CD14-positive monocyte (primary cell): ENCODE measurements around the gene NINJ1. TPM values are rescaled to one million over a fixed set of nuclear protein-coding genes. Genes with fewer than 3 reads are reported as not detected.

ENCODE experiments used
- DNase-seq, 3 donors: peaks; one replicate each; pipeline ENCODE4 v3.0.0-alpha.2; 2011 to 2022
- H2AFZ ChIP-seq: 2 replicates; pipeline ENCODE4 v1.6.0; 2012; ENCODE audit warnings: mild to moderate bottlenecking, low read depth, low read length, inconsistent platforms; ENCODE audit not compliant: insufficient read depth, poor library complexity, severe bottlenecking
- H3K27ac ChIP-seq, 2 donors: 1 replicate in 1 of 2; 2 replicates in 1 of 2; pipeline ENCODE4 v1.5.1; 2012 to 2013; ENCODE audit warnings: low read length in 2 of 2, control low read depth in 1 of 2, inconsistent platforms in 1 of 2, low read depth in 1 of 2, mild to moderate bottlenecking in 1 of 2
- H3K27me3 ChIP-seq, 2 donors: one replicate each; pipeline versions ENCODE4 v1.6.0 to v1.6.1; 2011 to 2013; ENCODE audit warnings: low read length in 2 of 2; ENCODE audit not compliant: control insufficient read depth in 2 of 2, insufficient read depth in 2 of 2
- H3K36me3 ChIP-seq, 2 donors: replicated peaks in 1 of 2; 1 replicate in 1 of 2; 2 replicates in 1 of 2; pipeline versions ENCODE4 v1.5.1 to v1.6.1; 2012 to 2013; ENCODE audit warnings: low read length in 2 of 2, control low read depth in 1 of 2, inconsistent platforms in 1 of 2, mild to moderate bottlenecking in 1 of 2; ENCODE audit not compliant: insufficient read depth in 2 of 2, control insufficient read depth in 1 of 2
- H3K4me1 ChIP-seq, 2 donors: 1 replicate in 1 of 2; 2 replicates in 1 of 2; pipeline versions ENCODE4 v1.5.1 to v1.6.1; 2012 to 2013; ENCODE audit warnings: low read length in 2 of 2, control low read depth in 1 of 2, inconsistent platforms in 1 of 2, mild to moderate bottlenecking in 1 of 2, moderate library complexity in 1 of 2; ENCODE audit not compliant: insufficient read depth in 2 of 2, control insufficient read depth in 1 of 2
- H3K4me2 ChIP-seq: replicated peaks from 2 replicates; pipeline ENCODE3; 2012; ENCODE audit warnings: low read length, moderate library complexity, mild to moderate bottlenecking; ENCODE audit not compliant: poor library complexity, severe bottlenecking; ENCODE audit errors: extremely low read depth
- H3K4me3 ChIP-seq, 3 experiments: fragments of 200-600 bp in 1 of 3; sonication (generic) in 1 of 3; replicated peaks in 1 of 3; 1 replicate in 2 of 3; 2 replicates in 1 of 3; pipeline ENCODE4 v1.5.1; 2011 to 2013; ENCODE audit warnings: low read length in 3 of 3, mild to moderate bottlenecking in 3 of 3, control low read depth in 2 of 3, low read depth in 2 of 3, inconsistent platforms in 1 of 3, moderate library complexity in 1 of 3
- H3K79me2 ChIP-seq: 2 replicates; pipeline ENCODE4 v1.6.0; 2012; ENCODE audit warnings: mild to moderate bottlenecking, control low read depth, inconsistent platforms, low read length, moderate library complexity; ENCODE audit not compliant: insufficient read depth
- H3K9ac ChIP-seq: 2 replicates; pipeline ENCODE4 v1.6.0; 2017; ENCODE audit warnings: low read length, mild to moderate bottlenecking; ENCODE audit not compliant: insufficient read depth, poor library complexity, severe bottlenecking
- H3K9me3 ChIP-seq, 2 donors: replicated peaks in 1 of 2; 1 replicate in 1 of 2; 2 replicates in 1 of 2; pipeline versions ENCODE4 v1.5.1 to v1.6.1; 2012 to 2013; ENCODE audit warnings: low read length in 2 of 2, control low read depth in 1 of 2; ENCODE audit not compliant: control insufficient read depth in 1 of 2, insufficient read depth in 1 of 2
- H4K20me1 ChIP-seq: 2 replicates; pipeline ENCODE4 v1.6.0; 2012; ENCODE audit warnings: mild to moderate bottlenecking, low read length, control low read depth, moderate library complexity; ENCODE audit not compliant: insufficient read depth
- H3K27ac Mint-ChIP-seq, 7 donors: one replicate each; pipeline ENCODE4 v1.8.0; 2020; ENCODE audit warnings: mild to moderate bottlenecking in 7 of 7, mixed read lengths in 7 of 7, moderate library complexity in 6 of 7, inconsistent platforms in 2 of 7
- H3K27me3 Mint-ChIP-seq, 3 donors: one replicate each; pipeline ENCODE4 v1.8.0; 2021 to 2022; ENCODE audit warnings: low read depth in 3 of 3, mild to moderate bottlenecking in 3 of 3, mixed read lengths in 3 of 3, moderate library complexity in 3 of 3, inconsistent platforms in 1 of 3
- H3K36me3 Mint-ChIP-seq, 2 donors: one replicate each; pipeline ENCODE4 v1.8.0; 2020; ENCODE audit warnings: mixed read lengths in 2 of 2, inconsistent platforms in 1 of 2, mild to moderate bottlenecking in 1 of 2
- H3K4me1 Mint-ChIP-seq: one replicate; pipeline ENCODE4 v1.8.0; 2020; ENCODE audit warnings: mild to moderate bottlenecking, mixed read lengths
- H3K4me3 Mint-ChIP-seq, 2 donors: one replicate each; pipeline ENCODE4 v1.8.0; 2020; ENCODE audit warnings: mild to moderate bottlenecking in 2 of 2, mixed read lengths in 2 of 2, moderate library complexity in 1 of 2
- H3K9me3 Mint-ChIP-seq, 7 donors: one replicate each; pipeline ENCODE4 v1.8.0; 2020 to 2022; ENCODE audit warnings: mixed read lengths in 7 of 7, mild to moderate bottlenecking in 6 of 7, moderate library complexity in 6 of 7, inconsistent platforms in 2 of 7
- CTCF ChIP-seq: fragments of 200-600 bp; IDR thresholded peaks from one replicate; pipeline ENCODE4 v1.8.0; 2022; ENCODE audit warnings: antibody characterized with exemption, mild to moderate bottlenecking
- WGBS: methylation state at CpG from one replicate; pipeline ENCODE4 v1.1.5; 2013; ENCODE audit warnings: missing lambda C conversion rate; ENCODE audit not compliant: insufficient coverage; 5-methylcytosine and 5-hydroxymethylcytosine counted together
- intact Hi-C, 2 donors: fragments of 100-400 bp; cut with micrococcal nuclease; formaldehyde crosslinking; loops; one replicate each; pipeline versions ENCODE4 v1.15.0 to v1.15.1; 2023
- polyA plus RNA-seq, 3 donors: library from polyadenylated mRNA; depleted of rRNA in 1 of 3; unstranded in 2 of 3; stranded (reverse) in 1 of 3; fragments of 300-500 nt in 2 of 3; fragments of >200 nt in 1 of 3; fragmentation: Illumina TruSeq in 2 of 3; gene quantifications; 1 replicate in 2 of 3; 2 replicates in 1 of 3; pipeline ENCODE4 v1.2.3, GENCODE V29; 2012 to 2021

NINJ1 gene
- polyA plus RNA-seq, 3 donors, result 290 to 610 (median 469) TPM

GRCh38 chr9:93107825-93108161 is 26.3 kb downstream of the NINJ1 start:
- no peak overlapping the region for H3K9ac ChIP-seq
- H3K9me3 ChIP-seq, result no peaks in the 10 kb centered on the region
- H3K27ac ChIP-seq, result peak overlapping the region; percentile 98 to 100
- H3K27me3 ChIP-seq, result no peaks in the 10 kb centered on the region
- H3K79me2 ChIP-seq, result peaks cover 91% of the 10 kb centered on the region
- H3K36me3 ChIP-seq, result peaks cover 31 to 50% of the 10 kb centered on the region in 2 donors
- Mint-ChIP-seq H3K4me1 (peaks cover 84% of the 10 kb centered on the region), H3K4me3 (no peak overlapping the region), H3K9me3 (peaks cover 0 to 6% (median 4%) of the 10 kb centered on the region in 7 donors), H3K27ac (peak overlapping the region; percentile 28 to 99 (median 70)), H3K36me3 (peaks cover 65 to 79% of the 10 kb centered on the region in 2 donors), H3K27me3 (peaks cover 0 to 3% (median 0%) of the 10 kb centered on the region in 3 donors)
- intact Hi-C loops, result loop anchor here (5.0 to 10.0 kb wide), 2 partner anchors 45 to 197 kb away; no protein-coding TSS in a partner anchor
- H3K4me1 ChIP-seq, result peaks cover 46 to 61% of the 10 kb centered on the region in 2 donors
- peak in 1 of 3 donors; percentile 50 for DNase-seq
- WGBS, result 85% methylated on average over 4 of the region's 6 CpGs
- peaks cover 68% of the 10 kb centered on the region for H4K20me1 ChIP-seq
- no peak overlapping the region for H3K4me2 ChIP-seq
- no peak overlapping the region for H2AFZ ChIP-seq
- H3K4me3 ChIP-seq, result no peak overlapping the region
- no peak for TF ChIP-seq CTCF

GRCh38 chr9:93107151-93107824 is 26.8 kb downstream of the NINJ1 start:
- H3K9ac ChIP-seq, result no peak overlapping the region
- Mint-ChIP-seq H3K27ac (peak overlapping the region; percentile 52 to 82 (median 73)), H3K4me1 (peaks cover 84% of the 10 kb centered on the region), H3K9me3 (peaks cover 0 to 6% (median 4%) of the 10 kb centered on the region in 7 donors), H3K4me3 (no peak overlapping the region), H3K27me3 (peaks cover 0 to 3% (median 0%) of the 10 kb centered on the region in 3 donors), H3K36me3 (peaks cover 60 to 73% of the 10 kb centered on the region in 2 donors)
- intact Hi-C loops, result loop anchor here (5.0 to 10.0 kb wide), 2 partner anchors 45 to 198 kb away; no protein-coding TSS in a partner anchor
- peaks cover 28 to 50% of the 10 kb centered on the region in 2 donors for H3K36me3 ChIP-seq
- TF ChIP-seq CTCF, result no peak
- H3K79me2 ChIP-seq, result peaks cover 91% of the 10 kb centered on the region
- H3K4me2 ChIP-seq, result no peak overlapping the region
- peak in 1 of 3 donors; percentile 20 for DNase-seq
- peaks cover 41 to 61% of the 10 kb centered on the region in 2 donors for H3K4me1 ChIP-seq
- WGBS, result 88% methylated on average over 8 of the region's 14 CpGs
- H2AFZ ChIP-seq, result no peak overlapping the region
- H4K20me1 ChIP-seq, result peaks cover 73% of the 10 kb centered on the region
- H3K4me3 ChIP-seq, result no peak overlapping the region
- H3K9me3 ChIP-seq, result no peaks in the 10 kb centered on the region
- H3K27me3 ChIP-seq, result no peaks in the 10 kb centered on the region
- H3K27ac ChIP-seq, result peak overlapping the region; percentile 98 to 100
